Tongue (tissue), 2 donors: Measurements from ENCODE around the gene SLC23A2. TPM values are rescaled to one million over a fixed set of nuclear protein-coding genes. Genes with fewer than 3 reads are reported as not detected.

Experiments
- DNase-seq: peaks from one replicate; pipeline ENCODE4 v3.0.0-alpha.2; 2015
- total RNA-seq: library from RNA; depleted of rRNA; stranded (reverse); fragments of >200 nt; gene quantifications from one replicate; pipeline ENCODE4 v1.2.3, GENCODE V29; 2014

SLC23A2 gene
- total RNA-seq, 1 donor from 2014 or later = 14.1 TPM

DNA sequence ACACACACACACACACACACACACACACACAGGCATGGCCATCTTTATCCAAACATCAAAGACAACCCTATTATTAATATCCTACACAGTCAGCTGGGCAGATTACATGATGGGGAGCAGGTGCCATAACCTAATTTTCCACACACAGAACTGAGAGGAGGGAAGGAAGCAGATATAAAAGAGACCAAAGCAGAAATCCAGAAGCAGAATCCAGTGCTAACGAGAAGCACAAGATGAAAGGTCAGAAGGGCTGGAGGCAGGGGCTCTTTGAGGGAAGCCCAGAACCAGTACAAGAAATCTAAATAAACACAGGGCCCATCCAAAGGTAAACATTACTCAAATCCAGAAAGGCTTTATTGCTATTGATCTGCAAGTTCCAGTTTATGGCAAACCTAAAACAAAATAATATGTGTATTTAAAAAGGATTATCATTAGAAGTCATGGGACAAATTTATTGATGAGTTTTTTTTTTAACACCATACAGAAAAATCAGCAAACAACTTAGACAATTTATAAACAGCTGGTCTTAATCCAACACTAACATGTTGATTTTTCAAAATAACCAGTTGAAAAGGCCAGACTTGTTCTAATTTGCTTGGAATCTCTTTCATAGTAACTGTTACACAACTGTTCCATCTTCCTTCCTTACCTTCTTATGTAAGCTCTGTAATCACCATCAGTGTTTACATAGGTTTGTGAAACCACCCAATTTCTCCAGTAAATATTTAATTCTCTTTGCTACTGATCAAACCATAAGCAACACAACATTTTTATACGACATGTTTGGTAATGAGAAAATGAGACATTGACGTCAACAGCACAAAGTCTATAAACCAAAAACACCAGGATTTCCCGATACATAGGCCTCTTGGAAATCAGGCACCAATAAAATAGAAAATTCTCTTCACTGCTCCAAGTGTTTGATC, 34.2 kb downstream of the SLC23A2 start:
- peak; percentile 19 for DNase-seq

DNA sequence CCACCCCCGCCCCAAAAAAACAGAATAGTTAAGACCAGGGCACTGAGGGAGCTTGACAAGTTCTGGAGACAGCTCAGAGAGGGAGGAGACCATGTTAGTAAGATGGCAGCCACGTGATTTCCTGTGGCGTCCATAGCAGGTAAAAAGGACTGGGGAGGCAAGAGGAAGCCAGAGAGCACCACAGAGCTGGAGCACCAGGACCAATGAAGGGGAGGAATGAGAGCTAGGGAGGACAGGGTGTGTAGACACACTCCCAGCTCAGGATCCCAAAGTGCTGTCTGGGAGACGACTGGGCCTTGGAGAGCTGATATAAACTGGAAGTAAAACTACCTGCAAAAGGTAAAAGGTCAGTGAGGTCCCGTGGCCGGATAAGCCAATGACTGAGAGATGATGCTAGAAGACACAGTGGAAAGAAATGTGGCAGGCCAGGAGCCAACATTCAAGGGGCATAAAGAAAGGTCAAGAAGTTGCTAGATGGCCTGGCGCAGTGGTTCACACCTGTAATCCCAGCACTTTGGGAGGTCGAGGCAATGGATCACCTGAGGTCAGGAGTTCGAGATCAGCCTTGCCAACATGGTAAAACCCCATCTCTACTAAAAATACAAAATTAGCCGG, 39.0 kb downstream of the SLC23A2 start:
- no peak for DNase-seq

DNA sequence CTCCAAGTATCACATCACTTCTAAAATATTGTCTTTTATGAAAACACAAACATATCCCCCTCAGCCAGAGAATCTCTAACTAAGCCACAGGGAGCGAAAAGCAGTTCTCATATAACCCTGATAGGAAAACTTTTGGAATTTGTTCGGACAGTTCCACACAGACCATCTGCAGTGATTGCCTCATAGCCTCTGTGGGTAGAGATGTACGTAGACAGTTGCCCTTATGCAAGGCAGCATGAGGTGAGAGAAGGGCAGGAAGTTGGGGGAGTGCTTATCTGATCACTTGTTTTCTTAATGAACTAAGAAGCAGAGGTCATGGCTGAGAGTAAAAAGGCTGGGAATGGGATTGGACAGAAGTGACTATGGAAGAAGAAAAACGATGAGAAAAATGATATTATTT, 39.6 kb downstream of the SLC23A2 start:
- DNase-seq = no peak

DNA sequence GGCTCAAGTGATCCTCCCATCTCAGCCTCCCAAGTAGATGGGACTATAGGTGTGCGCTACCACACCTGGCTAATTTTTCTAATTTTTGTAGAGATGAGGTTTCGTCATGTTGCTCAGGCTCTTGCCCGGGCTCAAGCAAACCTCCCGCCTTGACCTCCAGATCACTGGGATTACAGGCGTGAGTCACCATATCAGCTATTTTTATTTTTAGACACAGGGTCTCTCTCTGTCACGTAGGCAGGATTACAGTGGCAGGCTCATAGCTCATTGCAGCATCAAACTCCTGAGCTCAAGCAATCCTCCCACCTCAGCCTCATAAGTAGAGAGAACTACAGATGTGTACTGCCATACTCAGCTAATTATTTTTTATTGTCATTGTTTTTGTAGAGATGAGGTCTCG, 41.7 kb downstream of the SLC23A2 start:
- no peak for DNase-seq

DNA sequence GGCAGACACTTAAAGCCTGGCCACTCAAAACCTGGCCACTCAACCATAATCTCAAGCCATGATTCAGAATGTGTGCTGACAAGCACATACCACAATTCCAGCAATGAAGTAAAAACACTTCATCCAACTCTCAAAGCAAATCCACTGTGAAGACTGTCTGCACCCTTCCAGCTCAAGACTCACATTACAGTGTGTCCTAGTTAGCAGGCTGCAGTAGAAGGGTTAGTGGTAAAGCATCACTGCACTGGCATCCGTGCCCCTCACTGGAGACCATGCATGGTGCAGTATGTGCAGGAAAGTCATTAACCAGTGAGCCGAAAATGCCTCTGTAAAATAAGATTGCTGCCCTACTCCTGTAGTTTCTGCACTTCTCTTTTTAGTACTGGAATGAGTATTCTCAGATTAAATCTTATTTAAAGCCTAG, 43.4 kb downstream of the SLC23A2 start:
- DNase-seq = no peak

DNA sequence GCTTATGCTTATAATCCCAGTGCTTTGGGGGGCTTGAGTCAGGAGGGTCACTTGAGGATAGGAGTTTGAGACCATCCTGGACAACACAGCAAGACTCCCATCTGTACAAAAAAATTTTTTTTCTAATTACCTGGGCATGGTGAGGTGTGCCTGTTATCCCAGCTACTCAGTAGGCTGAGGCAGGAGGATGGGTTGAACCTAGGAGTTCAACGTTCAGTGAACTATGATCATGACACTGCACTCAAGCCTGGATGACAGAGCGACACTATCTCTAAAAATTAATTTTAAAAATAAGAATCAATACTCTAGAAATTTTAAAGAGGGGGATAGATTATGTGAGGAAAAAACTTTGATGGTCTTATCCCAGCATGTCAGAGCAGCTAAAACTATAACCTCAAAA, 44.1 kb downstream of the SLC23A2 start:
- no peak for DNase-seq

DNA sequence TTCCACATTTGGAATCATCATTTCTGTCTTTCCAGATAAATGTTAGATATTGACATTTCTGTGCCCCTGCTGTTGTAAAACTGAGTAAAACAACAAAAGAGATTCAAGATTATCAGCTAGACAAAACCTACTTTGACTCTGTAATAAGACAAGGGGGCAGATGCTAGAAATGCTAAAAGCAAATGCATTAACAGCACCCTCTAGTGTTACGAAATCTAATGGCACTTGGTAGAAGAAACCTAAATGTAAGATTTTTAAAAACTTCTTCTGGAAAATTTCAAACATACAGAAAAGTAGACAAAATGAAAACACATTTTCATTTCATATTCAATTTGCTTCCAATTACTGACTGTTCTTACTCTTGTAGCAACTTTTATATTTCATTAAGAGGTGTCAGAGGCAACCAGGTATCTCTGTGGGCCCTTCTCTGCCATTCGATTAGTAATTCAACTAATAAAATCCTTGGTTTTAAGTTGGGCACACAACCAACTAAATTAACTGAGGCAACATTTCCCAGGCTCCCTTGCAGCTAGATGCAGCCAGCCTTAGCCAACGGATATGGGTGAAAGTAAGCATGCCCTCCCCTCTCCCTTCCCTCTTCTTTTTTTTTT, 45.0 kb downstream of the SLC23A2 start:
- peak; percentile 82 for DNase-seq

DNA sequence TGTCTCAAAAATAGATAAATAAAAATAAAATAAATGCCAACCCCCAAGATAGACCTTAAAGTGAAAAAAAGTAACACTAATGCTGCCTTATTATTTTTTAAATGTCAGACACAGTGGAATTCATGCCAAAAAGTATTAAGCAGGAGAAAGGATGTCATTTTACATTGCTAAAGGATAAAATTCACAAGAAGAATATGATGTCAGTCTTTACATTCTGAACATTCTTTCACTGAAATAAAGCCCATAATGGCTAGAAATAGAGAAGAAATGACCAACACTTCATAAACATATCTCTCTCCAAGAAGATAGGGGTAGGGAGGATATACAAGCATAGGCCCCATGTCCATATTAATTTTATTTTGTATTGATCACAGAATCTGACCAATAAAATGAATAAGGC, 47.4 kb downstream of the SLC23A2 start:
- DNase-seq = no peak

DNA sequence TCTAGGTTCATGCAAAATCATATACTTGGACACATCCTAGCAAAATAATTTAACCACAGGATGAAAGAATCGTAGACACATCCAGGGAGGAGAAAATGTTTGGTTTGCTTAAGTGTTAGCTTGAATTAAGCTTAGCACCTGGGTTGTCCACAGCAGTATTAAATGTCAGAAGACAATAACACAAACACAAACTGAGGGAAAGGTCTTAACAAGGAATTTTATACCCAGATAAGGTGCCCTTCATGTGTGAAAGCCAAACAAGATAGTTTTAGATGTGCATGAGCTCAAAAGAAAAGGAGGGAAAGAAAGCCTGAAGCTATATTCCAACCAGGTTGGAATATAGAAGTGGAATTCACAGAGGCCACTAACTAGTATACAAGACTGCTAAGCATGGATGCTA, 49.1 kb downstream of the SLC23A2 start:
- DNase-seq = no peak

DNA sequence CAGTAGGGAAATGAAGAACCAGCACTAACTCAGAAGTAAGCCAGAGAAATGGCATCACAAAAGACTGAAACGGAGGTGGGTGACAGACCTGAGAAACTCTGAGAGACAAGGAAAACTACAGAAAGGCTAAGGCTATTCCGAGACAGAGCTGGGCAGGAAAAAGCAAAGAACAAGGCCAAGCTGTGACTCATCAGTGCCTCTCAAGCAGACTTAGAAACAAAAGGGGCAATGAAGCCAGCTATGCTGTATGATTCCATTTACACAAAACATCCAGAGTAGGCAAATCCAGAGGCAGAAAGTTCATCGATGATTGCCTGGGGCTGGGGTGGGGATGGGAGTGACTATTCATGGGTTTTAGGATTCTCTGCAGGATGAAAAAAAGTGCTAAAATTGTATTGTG, 50.0 kb downstream of the SLC23A2 start:
- DNase-seq = peak; percentile 27

DNA sequence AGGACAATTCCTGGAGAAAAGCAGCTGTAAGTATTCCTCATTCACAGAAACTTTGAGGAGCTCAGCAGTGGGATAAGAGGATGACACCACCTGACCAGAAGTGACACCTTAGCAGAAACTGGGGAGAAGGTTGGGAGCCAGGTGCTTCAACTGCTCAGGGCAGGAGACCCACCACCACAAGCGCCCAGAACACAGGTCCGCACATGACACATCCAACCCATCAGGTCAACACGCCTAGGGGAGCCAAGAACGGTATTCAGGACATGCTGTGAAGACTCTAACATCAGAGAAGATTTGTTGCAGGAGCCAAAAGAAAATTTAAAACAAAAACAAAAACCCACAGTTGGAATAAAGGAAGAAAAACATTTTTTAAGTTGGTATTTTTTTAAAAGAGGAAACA, 50.5 kb downstream of the SLC23A2 start:
- DNase-seq = no peak

DNA sequence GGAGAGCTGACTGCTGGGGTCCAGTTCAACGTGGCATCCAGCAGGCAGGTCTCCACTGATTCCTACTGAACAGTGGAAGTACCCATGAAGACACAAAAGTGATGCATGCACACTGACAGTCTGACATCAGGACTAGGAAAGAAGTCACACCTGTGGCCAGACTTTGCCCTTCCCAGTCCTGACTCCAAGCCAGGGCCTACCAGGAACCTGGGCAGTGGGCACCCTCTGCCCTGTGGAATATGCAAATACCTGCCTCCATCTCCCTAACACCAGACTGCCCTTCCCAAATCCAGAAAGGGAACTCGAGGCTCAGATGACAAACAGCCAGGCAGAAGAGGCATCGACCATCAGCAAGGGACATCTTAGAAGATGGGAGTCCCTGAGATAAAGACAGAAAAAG, 50.9 kb downstream of the SLC23A2 start:
- no peak for DNase-seq

DNA sequence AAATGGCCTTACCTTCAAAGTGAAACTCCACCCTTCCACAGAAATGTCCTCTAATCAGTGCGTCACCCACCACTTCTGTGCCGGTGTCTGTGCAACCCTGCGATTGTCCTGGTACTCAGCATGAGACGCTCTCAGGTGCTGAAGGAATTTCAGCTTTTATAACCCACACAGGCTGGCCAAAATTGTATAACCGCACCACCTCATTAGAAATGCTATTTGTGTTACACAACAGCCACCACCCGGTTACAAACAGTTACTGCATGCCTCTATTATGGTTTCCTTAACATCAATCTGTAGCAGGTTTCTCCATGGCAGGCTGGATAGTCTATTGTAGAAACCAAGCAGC, 51.5 kb downstream of the SLC23A2 start:
- peak; percentile 45 for DNase-seq

DNA sequence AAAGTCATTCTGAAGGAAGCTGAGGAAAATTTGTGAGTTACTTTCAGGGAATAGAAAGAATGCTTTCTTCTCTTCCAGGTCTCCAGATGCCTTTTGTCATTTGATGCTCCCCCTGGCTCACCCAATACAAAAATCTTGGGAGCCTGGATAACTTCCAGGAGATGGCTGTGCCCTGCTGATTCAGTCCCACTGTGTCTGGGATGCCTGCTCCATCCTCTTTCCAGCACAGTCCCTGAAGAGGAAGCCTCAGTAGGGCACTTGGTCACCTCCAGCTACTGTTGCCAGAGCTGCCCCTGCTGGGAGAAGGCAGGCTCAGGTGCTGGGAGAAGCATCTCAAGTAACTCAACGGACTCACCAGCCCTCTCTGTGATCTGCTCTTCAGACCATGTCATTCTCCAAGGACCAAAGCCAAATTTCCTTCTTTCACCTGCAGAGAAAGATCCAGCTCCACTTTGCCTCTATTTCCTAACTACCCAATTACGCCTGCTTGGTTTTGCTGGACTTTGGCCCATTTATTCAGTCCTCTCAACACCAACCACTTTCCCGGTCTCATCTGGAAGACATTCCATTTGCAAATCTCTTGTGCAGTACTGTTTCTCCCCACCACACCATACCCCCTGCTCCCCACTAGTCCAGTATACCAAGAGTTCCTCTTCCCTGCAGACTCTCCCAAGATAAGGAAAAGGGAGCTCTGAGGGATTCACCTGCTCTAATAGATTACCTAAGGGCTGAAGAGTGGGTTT, 53.3 kb downstream of the SLC23A2 start:
- DNase-seq = no peak

DNA sequence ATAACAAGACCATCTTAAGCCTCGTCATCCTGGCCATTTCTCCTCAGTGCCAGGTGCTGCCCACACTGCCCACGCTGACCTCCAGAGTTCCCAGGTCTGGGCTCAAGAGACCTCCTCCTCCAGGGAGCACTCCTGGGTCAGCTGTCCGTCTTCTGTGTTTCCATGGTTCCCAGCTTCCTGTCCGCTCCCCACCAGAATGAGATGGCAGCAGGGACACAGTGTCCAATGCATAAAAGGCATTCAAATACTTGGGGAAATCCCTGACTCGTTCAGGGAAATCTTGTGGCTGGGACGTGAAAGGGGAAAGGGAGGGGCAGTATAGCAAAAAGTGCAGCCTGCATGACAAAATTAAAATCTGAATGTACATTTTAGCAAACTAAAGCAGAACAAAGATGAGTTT, 54.3 kb downstream of the SLC23A2 start:
- DNase-seq = no peak

DNA sequence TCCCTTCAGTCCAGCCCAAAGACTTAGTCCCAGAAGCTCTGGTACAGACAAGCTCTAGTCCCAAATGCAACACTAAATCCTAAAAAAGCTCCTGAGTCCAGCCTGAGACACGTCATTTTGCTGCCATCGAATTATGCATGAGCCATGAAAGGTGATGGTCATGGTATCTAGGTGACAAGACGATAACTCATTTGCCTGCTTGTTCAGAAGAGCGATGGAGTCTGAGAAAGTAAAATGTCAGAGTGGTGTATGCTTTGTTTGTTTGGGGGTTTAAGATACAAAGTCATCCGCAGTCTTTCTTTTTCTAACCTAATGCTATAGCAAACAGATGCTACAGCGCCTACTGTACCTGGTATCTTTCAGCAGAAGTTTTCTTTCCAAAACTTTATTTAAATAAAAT, 54.7 kb downstream of the SLC23A2 start:
- no peak for DNase-seq

DNA sequence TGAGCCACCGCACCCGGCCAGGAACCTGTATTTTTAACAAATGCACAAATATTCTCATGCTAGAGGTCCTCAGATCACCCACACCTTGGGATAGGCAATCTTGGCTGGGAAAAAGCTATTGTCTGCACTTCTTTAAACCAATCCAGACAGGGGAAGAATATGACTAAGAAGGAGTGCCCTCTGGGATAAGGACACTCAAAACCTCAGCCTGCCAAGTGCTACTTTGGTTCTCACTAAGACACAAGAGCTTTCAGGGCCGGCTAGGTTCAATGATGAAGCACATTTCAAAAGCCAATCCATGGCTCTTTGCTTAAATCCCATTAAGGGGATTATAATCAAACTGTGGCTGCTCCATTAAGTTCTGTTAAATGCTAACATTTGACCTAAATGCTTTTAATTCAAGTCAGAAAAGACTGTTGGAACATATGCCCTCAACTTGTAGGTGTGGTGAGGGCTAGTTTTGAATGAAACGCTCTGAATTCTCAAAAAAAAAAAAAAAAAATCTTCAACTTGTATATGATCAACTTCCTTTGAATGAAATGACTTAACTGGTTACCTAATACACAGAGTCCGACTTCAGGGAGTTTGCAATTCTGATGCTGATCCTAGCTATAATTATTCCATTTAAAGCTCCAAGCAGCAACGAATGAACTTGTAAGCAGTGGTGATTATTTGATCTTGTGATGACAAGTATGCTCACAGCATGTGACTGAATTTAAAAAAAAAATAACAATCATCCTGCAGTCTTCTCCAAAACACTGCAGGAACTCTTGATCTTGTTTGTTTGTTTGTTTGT, 56.6 kb downstream of the SLC23A2 start:
- DNase-seq = no peak

DNA sequence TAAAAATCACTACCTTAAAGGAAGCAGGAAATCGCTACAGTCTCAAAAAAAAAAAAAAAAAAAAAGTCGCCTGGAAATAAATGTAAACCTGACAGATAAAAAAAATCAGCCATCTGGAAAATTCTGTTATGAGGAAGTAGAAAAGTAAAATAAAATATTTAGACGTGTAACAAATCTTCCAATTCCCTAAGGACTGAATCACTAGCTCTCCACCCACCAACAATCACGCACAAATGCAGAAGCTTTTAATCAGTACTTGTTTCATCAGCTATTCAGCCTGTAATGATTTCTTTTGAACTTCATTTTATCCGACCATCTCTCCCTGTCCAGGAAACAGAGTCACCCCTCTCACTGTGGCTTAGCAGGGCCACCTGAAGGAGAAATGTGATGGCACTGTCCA, 59.0 kb downstream of the SLC23A2 start:
- DNase-seq = no peak

DNA sequence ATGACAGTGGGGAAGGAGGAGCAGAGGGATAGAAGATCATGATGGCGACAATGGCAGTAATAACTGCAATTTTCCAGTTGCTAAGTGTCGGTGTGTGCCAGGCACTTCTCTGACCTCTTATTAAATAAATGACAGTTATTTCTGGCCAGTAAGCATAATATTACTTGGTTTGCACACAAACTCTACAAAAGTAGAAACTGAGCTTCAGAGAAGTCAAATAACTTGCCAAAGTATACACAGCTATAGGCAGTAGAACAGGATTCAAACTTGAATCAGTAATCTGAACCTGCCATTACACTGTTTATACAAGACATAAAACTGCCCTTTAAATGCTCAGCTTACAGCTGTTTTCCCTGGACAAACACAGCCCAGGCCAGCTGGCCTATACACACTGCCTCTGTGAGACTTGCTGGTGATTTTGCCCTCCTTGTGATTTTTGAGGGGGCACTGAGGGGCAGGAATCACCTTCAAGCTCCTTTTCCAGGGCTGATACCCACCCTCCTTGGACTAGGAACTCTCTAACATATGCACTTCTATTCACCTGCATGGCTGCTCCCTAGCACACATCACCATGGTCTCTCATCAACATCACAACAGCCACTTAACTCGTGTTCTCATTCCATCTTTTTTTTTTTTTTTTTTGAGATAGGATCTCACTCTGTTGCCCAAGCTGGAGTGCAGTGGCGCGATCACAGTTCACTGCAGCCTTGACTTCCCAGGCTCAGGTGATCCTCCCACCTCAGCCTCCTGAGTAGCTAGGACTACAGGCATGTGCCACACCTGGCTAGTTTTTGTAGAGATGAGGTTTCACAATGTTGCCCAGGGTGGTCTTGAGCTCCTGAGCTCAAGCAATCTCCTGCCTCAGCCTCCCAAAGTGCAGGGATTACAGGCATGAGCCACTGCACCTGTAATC, 63.6 kb downstream of the SLC23A2 start:
- peak; percentile 55 for DNase-seq

DNA sequence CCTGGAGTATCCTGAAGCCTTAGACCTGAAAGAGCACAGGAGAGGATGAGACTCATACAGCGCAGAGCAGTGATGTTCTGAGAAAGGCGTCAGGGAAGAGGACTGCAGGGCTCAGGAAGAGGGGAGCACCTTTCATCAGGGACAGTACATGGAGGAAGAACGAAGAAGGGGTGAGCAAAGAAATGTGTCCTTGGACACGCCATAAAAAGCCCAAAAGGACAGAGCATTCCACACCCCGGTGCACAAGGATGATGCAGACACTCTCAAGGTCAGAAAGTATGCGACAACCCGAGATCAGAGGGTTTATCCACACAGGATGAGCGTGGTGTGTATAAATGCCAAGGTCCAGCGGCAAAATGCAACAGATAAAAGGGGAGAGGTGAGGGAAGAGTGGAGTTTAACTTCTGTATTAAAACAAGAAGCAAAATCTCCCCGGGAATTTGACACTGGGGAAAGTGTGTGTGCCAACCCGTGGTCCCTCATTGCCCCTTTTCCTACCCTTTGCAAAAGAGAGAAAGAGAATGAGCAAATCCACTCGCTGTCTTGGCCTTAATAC, 64.4 kb downstream of the SLC23A2 start:
- DNase-seq = no peak
